GM23338 (cell line): ENCODE measurements around the gene CARD6.

Source experiments
- CTCF ChIP-seq, 2 experiments: fragments of 200-600 bp in 1 of 2; sonication (generic) in 1 of 2; conservative IDR thresholded peaks; 2 replicates each; pipeline versions ENCODE4 v1.5.1 to v1.6.1; 2016 to 2017; ENCODE audit warnings: antibody characterized with exemption in 2 of 2, low read depth in 2 of 2, mild to moderate bottlenecking in 2 of 2, moderate library complexity in 1 of 2
- EZH2 ChIP-seq: fragments of 200-600 bp; sonication (generic); IDR thresholded peaks from one replicate; pipeline ENCODE4 v1.8.0; 2017; ENCODE audit warnings: antibody characterized with exemption, mild to moderate bottlenecking, low read depth; ENCODE audit not compliant: unreplicated experiment
- EZH2phosphoT487 ChIP-seq: fragments of 200-600 bp; sonication (generic); IDR thresholded peaks from one replicate; pipeline ENCODE4 v1.8.1; 2018; ENCODE audit warnings: antibody characterized with exemption; ENCODE audit not compliant: unreplicated experiment
- NANOG ChIP-seq: IDR thresholded peaks from 2 replicates; pipeline ENCODE4 v1.6.1; 2016; ENCODE audit warnings: antibody characterized with exemption, borderline replicate concordance
- POLR2AphosphoS5 ChIP-seq: IDR thresholded peaks from 2 replicates; pipeline ENCODE4 v1.6.1; 2016; ENCODE audit warnings: antibody characterized with exemption, low read depth
- REST ChIP-seq: IDR thresholded peaks from one replicate; pipeline ENCODE4 v1.6.1; 2018; ENCODE audit warnings: antibody characterized with exemption; ENCODE audit not compliant: unreplicated experiment
- ZNF331 ChIP-seq: fragments of 250-450 bp; sonication (Bioruptor Pico); IDR thresholded peaks from 2 replicates; pipeline ENCODE4 v1.5.0; 2020; ENCODE audit warnings: low read depth, mild to moderate bottlenecking, moderate library complexity

DNA sequence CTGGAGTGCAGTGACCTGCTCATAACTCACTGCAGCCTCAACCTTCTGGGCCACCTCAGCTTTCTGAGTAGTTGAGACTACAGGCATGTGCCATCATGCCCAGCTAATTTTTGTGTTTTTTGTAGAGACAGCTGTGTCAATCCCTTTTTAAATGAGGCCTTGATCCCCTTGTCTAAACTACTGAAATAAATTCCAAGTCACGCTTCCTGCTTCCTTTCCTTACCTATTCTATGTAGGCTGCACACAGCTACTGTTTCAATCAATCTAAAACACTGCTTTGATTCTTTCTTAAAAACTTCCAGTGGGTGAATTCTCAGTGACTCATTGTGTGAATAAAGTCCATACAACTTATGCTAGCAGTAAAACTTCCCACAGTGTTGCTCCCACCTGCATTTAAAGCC lies 65.2 kb downstream of the CARD6 start:
- TF ChIP-seq CTCF (conservative IDR thresholded peaks at IDR 0.05; ENCODE audit: low read depth in 2 of 2), result no peak
- no peak for TF ChIP-seq EZH2phosphoT487
- TF ChIP-seq EZH2, result no peak
- no peak for TF ChIP-seq ZNF331 (CRISPR knock-in tag)
- TF ChIP-seq POLR2AphosphoS5, result no peak
- TF ChIP-seq NANOG, result no peak
- no peak for TF ChIP-seq REST
